IMR-90 (cell line): ENCODE measurements around the gene SEPSECS.

Experiments used
- BHLHE40 ChIP-seq: fragments of 150-350 bp; IDR thresholded peaks from 2 replicates; pipeline ENCODE4 v1.6.1; 2016; ENCODE audit warnings: mild to moderate bottlenecking, low read depth, low read length
- CEBPB ChIP-seq: IDR thresholded peaks from 2 replicates; pipeline ENCODE4 v1.6.1; 2012; ENCODE audit warnings: low read depth, low read length, improper control_type of control experiment
- CHD1 ChIP-seq: IDR thresholded peaks from 2 replicates; pipeline ENCODE4 v1.6.1; 2012; ENCODE audit warnings: low read depth, low read length, improper control_type of control experiment
- CTCF ChIP-seq: conservative IDR thresholded peaks from 2 replicates; pipeline ENCODE4 v1.5.1; 2012; ENCODE audit warnings: mild to moderate bottlenecking, low read depth, low read length, improper control_type of control experiment
- ELK1 ChIP-seq: fragments of 150-350 bp; IDR thresholded peaks from 2 replicates; pipeline ENCODE4 v1.6.1; 2016; ENCODE audit warnings: low read depth, mild to moderate bottlenecking, low read length, moderate library complexity, borderline replicate concordance
- FOS ChIP-seq: fragments of 150-350 bp; IDR thresholded peaks from 2 replicates; pipeline ENCODE4 v1.6.1; 2016; ENCODE audit warnings: low read depth, low read length
- MAZ ChIP-seq: IDR thresholded peaks from 2 replicates; pipeline ENCODE4 v1.6.1; 2012; ENCODE audit warnings: low read depth, mild to moderate bottlenecking, low read length, improper control_type of control experiment, moderate library complexity, borderline replicate concordance
- MXI1 ChIP-seq: IDR thresholded peaks from 2 replicates; pipeline ENCODE4 v1.6.1; 2012; ENCODE audit warnings: low read depth, mild to moderate bottlenecking, low read length, moderate library complexity, borderline replicate concordance
- POLR2A ChIP-seq: IDR thresholded peaks from 2 replicates; pipeline ENCODE4 v1.6.1; 2012; ENCODE audit warnings: mild to moderate bottlenecking, low read depth, low read length
- RAD21 ChIP-seq: IDR thresholded peaks from 2 replicates; pipeline ENCODE4 v1.6.1; 2012; ENCODE audit warnings: low read length, improper control_type of control experiment
- RCOR1 ChIP-seq: IDR thresholded peaks from 2 replicates; pipeline ENCODE4 v1.6.1; 2012; ENCODE audit warnings: mild to moderate bottlenecking, low read length, improper control_type of control experiment; ENCODE audit not compliant: insufficient replicate concordance
- RFX5 ChIP-seq: IDR thresholded peaks from 2 replicates; pipeline ENCODE4 v1.8.0; 2012; ENCODE audit warnings: low read depth, mild to moderate bottlenecking, low read length, moderate library complexity

GRCh38 chr4:25098964-25099891 is 61.0 kb downstream of the SEPSECS start:
- no peak for TF ChIP-seq CTCF
- no peak for TF ChIP-seq POLR2A
- TF ChIP-seq MXI1: no peak
- TF ChIP-seq CHD1: no peak
- TF ChIP-seq RAD21: no peak
- TF ChIP-seq BHLHE40: no peak
- TF ChIP-seq FOS: no peak
- TF ChIP-seq RFX5: no peak
- TF ChIP-seq MAZ: no peak
- TF ChIP-seq ELK1: no peak
- TF ChIP-seq RCOR1: no peak
- no peak for TF ChIP-seq CEBPB
